Measurements from ENCODE around the gene DDX24.

DNA sequence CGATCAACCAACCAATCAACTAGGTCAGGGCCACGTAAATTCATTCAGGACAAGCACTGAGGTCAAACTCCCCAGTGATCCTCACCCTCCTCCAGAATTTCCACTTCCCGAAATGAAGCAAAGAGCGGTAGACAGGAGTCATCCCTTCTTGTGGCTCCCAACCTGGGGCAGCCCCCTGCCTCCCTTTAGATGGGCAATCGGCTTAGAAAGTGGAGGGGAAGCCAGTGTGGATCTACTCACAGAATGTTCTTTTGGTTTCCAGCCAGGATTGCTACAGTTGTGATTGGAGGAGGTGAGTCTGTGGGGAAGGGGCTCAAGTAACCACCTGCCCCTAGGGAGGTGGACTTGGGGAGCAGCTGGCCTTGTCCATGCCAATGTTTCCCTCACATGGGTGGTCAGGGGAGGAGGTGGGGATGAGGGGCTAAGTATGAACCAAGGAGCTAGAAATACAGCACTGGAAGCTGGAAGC lies 33.6 kb upstream of the DDX24 start:
- TF ChIP-seq, protein P1, sequence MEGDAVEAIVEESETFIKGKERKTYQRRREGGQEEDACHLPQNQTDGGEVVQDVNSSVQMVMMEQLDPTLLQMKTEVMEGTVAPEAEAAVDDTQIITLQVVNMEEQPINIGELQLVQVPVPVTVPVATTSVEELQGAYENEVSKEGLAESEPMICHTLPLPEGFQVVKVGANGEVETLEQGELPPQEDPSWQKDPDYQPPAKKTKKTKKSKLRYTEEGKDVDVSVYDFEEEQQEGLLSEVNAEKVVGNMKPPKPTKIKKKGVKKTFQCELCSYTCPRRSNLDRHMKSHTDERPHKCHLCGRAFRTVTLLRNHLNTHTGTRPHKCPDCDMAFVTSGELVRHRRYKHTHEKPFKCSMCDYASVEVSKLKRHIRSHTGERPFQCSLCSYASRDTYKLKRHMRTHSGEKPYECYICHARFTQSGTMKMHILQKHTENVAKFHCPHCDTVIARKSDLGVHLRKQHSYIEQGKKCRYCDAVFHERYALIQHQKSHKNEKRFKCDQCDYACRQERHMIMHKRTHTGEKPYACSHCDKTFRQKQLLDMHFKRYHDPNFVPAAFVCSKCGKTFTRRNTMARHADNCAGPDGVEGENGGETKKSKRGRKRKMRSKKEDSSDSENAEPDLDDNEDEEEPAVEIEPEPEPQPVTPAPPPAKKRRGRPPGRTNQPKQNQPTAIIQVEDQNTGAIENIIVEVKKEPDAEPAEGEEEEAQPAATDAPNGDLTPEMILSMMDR (IDR thresholded peaks at IDR 0.05), result no peak
- no peak for TF ChIP-seq POLR2A (IDR thresholded peaks at IDR 0.05)
